Endodermal cell (in vitro differentiated cells): ENCODE data around the gene DBH. TPM values are rescaled to one million over a fixed set of nuclear protein-coding genes. Genes with fewer than 3 reads are reported as not detected.

Experiments used
- DNase-seq: peaks from one replicate; pipeline ENCODE4 v3.0.0-alpha.2; 2017
- H3K27ac ChIP-seq: 2 replicates; pipeline ENCODE4 v1.5.1; 2013; ENCODE audit warnings: mild to moderate bottlenecking, low read depth, low read length, moderate library complexity
- H3K27me3 ChIP-seq: 2 replicates; pipeline ENCODE4 v1.6.1; 2013; ENCODE audit warnings: mild to moderate bottlenecking, low read length, moderate library complexity; ENCODE audit not compliant: insufficient read depth, control insufficient read depth, poor library complexity, severe bottlenecking
- H3K36me3 ChIP-seq: 2 replicates; pipeline ENCODE4 v1.7.0; 2013; ENCODE audit warnings: mild to moderate bottlenecking, low read length, moderate library complexity; ENCODE audit not compliant: control insufficient read depth, insufficient read depth
- H3K4me1 ChIP-seq: one replicate; pipeline ENCODE4 v1.7.0; 2013; ENCODE audit warnings: low read length; ENCODE audit not compliant: control insufficient read depth, insufficient read depth
- H3K4me3 ChIP-seq: 2 replicates; pipeline ENCODE4 v1.5.1; 2013; ENCODE audit warnings: mild to moderate bottlenecking, low read length, moderate library complexity
- H3K9ac ChIP-seq: 2 replicates; pipeline ENCODE4 v1.6.1; 2013; ENCODE audit warnings: mild to moderate bottlenecking, low read length, moderate library complexity; ENCODE audit not compliant: poor library complexity, severe bottlenecking; ENCODE audit errors: extremely low read depth
- H3K9me3 ChIP-seq: 2 replicates; pipeline ENCODE4 v1.6.1; 2013; ENCODE audit warnings: mild to moderate bottlenecking, low read length, moderate library complexity; ENCODE audit not compliant: control insufficient read depth
- H3K27ac Mint-ChIP-seq: 2 replicates; pipeline ENCODE4 v1.8.0; 2020; ENCODE audit warnings: mixed read lengths
- H3K27me3 Mint-ChIP-seq: 2 replicates; pipeline ENCODE4 v1.8.0; 2021; ENCODE audit warnings: mild to moderate bottlenecking, mixed read lengths; ENCODE audit not compliant: insufficient read depth
- H3K36me3 Mint-ChIP-seq: 2 replicates; pipeline ENCODE4 v1.8.0; 2020; ENCODE audit warnings: low read depth, mixed read lengths
- H3K4me1 Mint-ChIP-seq: 2 replicates; pipeline ENCODE4 v1.8.0; 2020; ENCODE audit warnings: mixed read lengths
- H3K4me3 Mint-ChIP-seq: 2 replicates; pipeline ENCODE4 v1.8.0; 2020; ENCODE audit warnings: mild to moderate bottlenecking, moderate library complexity, mixed read lengths
- H3K9me3 Mint-ChIP-seq: 2 replicates; pipeline ENCODE4 v1.8.0; 2020; ENCODE audit warnings: mild to moderate bottlenecking, mixed read lengths
- WGBS, 2 experiments: methylation state at CpG; one replicate each; pipeline versions ENCODE4 v1.1.5 to v1.1.7; 2013; ENCODE audit warnings: missing lambda C conversion rate in 2 of 2, mixed read lengths in 1 of 2; ENCODE audit not compliant: insufficient coverage in 1 of 2, insufficient read length in 1 of 2; 5-methylcytosine and 5-hydroxymethylcytosine counted together
- long read RNA-seq, 4 experiments: library from polyadenylated mRNA in 2 of 4; library from RNA in 1 of 4; library from capped mRNA in 1 of 4; stranded (forward) in 3 of 4; unstranded in 1 of 4; transcript quantifications; one replicate each; pipeline ENCODE4 v2.0.0, GENCODE V29; 2020 to 2021; ENCODE audit warnings: inconsistent platforms in 1 of 4
- polyA plus RNA-seq, 2 experiments: library from polyadenylated mRNA; stranded (reverse); fragments of 50-300 nt; gene quantifications; one replicate each; pipeline ENCODE4 v1.2.3, GENCODE V29; 2013
- total RNA-seq, 2 donors: library from RNA; stranded (reverse); fragmentation: NEBNext Ultra II Directional in 1 of 2; extraction: Animal tissue kit (Norgen Biotek cat#: 25700) in 1 of 2; gene quantifications; 2 replicates in 1 of 2; 3 replicates in 1 of 2; pipeline ENCODE4 v1.2.1, GENCODE V29; 2021
- TF ChIP-seq, protein P1 (sequence below): fragments of 200-600 bp; sonication (generic); conservative IDR thresholded peaks from 2 replicates; pipeline ENCODE4 v1.5.0; 2021; ENCODE audit warnings: antibody characterized with exemption, mild to moderate bottlenecking

DBH gene
- total RNA-seq, result not detected
- 0.93 TPM for polyA plus RNA-seq (2013, experiment 1 of 2)
- polyA plus RNA-seq (2013, experiment 2 of 2), result 0.99 TPM
- long read RNA-seq, experiment 1, result 0 reads
- long read RNA-seq, experiment 2, result 0 reads
- long read RNA-seq, experiment 3, result 0 reads
- long read RNA-seq, experiment 4, result 0 reads

- Histone ChIP-seq H3K27me3 (no peaks in the 10 kb centered on the region), H3K27ac (peak within 1 kb of the TSS; percentile 63), H3K9me3 (no peaks in the 10 kb centered on the region), H3K4me1 (no peaks in the 10 kb centered on the region), H3K9ac (no peak within 1 kb of the TSS), H3K36me3 (no peaks in the 10 kb centered on the region), H3K4me3 (no peak within 1 kb of the TSS)
- DNase-seq, result no peak
- H3K4me3 Mint-ChIP-seq, result no peak within 1 kb of the TSS
- TF ChIP-seq, protein P1, sequence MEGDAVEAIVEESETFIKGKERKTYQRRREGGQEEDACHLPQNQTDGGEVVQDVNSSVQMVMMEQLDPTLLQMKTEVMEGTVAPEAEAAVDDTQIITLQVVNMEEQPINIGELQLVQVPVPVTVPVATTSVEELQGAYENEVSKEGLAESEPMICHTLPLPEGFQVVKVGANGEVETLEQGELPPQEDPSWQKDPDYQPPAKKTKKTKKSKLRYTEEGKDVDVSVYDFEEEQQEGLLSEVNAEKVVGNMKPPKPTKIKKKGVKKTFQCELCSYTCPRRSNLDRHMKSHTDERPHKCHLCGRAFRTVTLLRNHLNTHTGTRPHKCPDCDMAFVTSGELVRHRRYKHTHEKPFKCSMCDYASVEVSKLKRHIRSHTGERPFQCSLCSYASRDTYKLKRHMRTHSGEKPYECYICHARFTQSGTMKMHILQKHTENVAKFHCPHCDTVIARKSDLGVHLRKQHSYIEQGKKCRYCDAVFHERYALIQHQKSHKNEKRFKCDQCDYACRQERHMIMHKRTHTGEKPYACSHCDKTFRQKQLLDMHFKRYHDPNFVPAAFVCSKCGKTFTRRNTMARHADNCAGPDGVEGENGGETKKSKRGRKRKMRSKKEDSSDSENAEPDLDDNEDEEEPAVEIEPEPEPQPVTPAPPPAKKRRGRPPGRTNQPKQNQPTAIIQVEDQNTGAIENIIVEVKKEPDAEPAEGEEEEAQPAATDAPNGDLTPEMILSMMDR, result no peak
- no peaks in the 10 kb centered on the region for H3K36me3 Mint-ChIP-seq
- H3K27me3 Mint-ChIP-seq, result no peaks in the 10 kb centered on the region
- peaks cover 2% of the 10 kb centered on the region for H3K4me1 Mint-ChIP-seq
- H3K27ac Mint-ChIP-seq, result no peak within 1 kb of the TSS
- WGBS, 2 experiments, result 91 to 98% methylated on average over 21 to 24 of the region's 24 CpGs
- H3K9me3 Mint-ChIP-seq, result no peaks in the 10 kb centered on the region
Observed at GRCh38 chr9:133635533-133636531, at the start of gene DBH. DBH (plus strand) TSS chr9:133636363; CDS start chr9:133636372, 9 bp downstream.

- Histone ChIP-seq H3K36me3 (no peaks in the 10 kb centered on the region), H3K9me3 (no peaks in the 10 kb centered on the region), H3K9ac (no peak overlapping the region), H3K4me3 (no peak overlapping the region), H3K27ac (no peak overlapping the region), H3K4me1 (peaks cover 4% of the 10 kb centered on the region), H3K27me3 (no peaks in the 10 kb centered on the region)
- no peak for DNase-seq
- H3K27ac Mint-ChIP-seq, result no peak overlapping the region
- H3K4me3 Mint-ChIP-seq, result no peak overlapping the region
- H3K27me3 Mint-ChIP-seq, result no peaks in the 10 kb centered on the region
- H3K4me1 Mint-ChIP-seq, result peaks cover 24% of the 10 kb centered on the region
- no peaks in the 10 kb centered on the region for H3K36me3 Mint-ChIP-seq
- TF ChIP-seq, protein P1, result no peak
- H3K9me3 Mint-ChIP-seq, result peaks cover 2% of the 10 kb centered on the region
- WGBS, 2 experiments, result 95% methylated on average over 7 to 8 of the region's 8 CpGs
Observed at GRCh38 chr9:133587051-133587450, 49.1 kb upstream of the DBH start.

GRCh38 chr9:133587466-133587865, 48.7 kb upstream of the DBH start:
- Mint-ChIP-seq H3K27me3 (no peaks in the 10 kb centered on the region), H3K9me3 (peaks cover 2% of the 10 kb centered on the region), H3K36me3 (no peaks in the 10 kb centered on the region), H3K27ac (no peak overlapping the region), H3K4me1 (peaks cover 22% of the 10 kb centered on the region), H3K4me3 (no peak overlapping the region)
- no peaks in the 10 kb centered on the region for H3K9me3 ChIP-seq
- no peaks in the 10 kb centered on the region for H3K27me3 ChIP-seq
- no peak overlapping the region for H3K9ac ChIP-seq
- peaks cover 4% of the 10 kb centered on the region for H3K4me1 ChIP-seq
- no peak for DNase-seq
- 87% methylated on average over 3 to 6 of the region's 6 CpGs for WGBS, 2 experiments
- no peak overlapping the region for H3K4me3 ChIP-seq
- no peaks in the 10 kb centered on the region for H3K36me3 ChIP-seq
- H3K27ac ChIP-seq, result no peak overlapping the region
- TF ChIP-seq, protein P1, result no peak
